Uterus (tissue), 2 donors: ENCODE data around the gene ASPHD1.

ENCODE experiments used
- CTCF ChIP-seq, 4 experiments: fragments of 200-600 bp in 2 of 4; fragments of 450-650 bp in 2 of 4; sonication (generic) in 2 of 4; IDR thresholded peaks; one replicate each; pipeline ENCODE4 v1.5.1; 2016 to 2019; ENCODE audit warnings: antibody characterized with exemption in 4 of 4, mild to moderate bottlenecking in 2 of 4, moderate library complexity in 1 of 4
- POLR2A ChIP-seq, 2 donors: fragments of 450-650 bp; IDR thresholded peaks; one replicate each; pipeline ENCODE4 v1.6.1; 2016; ENCODE audit warnings: antibody characterized with exemption in 2 of 2, mild to moderate bottlenecking in 1 of 2, moderate library complexity in 1 of 2

GRCh38 chr16:29892458-29892813 is 7.9 kb upstream of the ASPHD1 start:
- no peak for TF ChIP-seq CTCF (IDR thresholded peaks at IDR 0.05)
- TF ChIP-seq POLR2A (IDR thresholded peaks at IDR 0.05), result no peak
